Left cardiac atrium (tissue), 4 donors: Measurements from ENCODE around the gene POTEH. TPM values are rescaled to one million over a fixed set of nuclear protein-coding genes. Genes with fewer than 3 reads are reported as not detected.
"Not testable (repeated sequence)": the region's sequence is repeated elsewhere in the genome, so short reads cannot be mapped to it uniquely, and the experiment has no call there.

ENCODE experiments used
- ATAC-seq, 2 donors: fragments of 200-7000 bp; cut with Tn5 transposase; one replicate each; pipeline ENCODE4 v1.9.1; 2020; ENCODE audit warnings: mild to moderate bottlenecking in 2 of 2, moderate library complexity in 2 of 2
- DNase-seq: peaks from one replicate; pipeline ENCODE4 v3.0.0-alpha.2; 2020
- intact Hi-C, 2 donors: fragments of 100-400 bp; cut with DNase I; formaldehyde crosslinking; loops; one replicate each; pipeline versions ENCODE4 v1.14.1 to v1.15.1; 2022 to 2023
- total RNA-seq, 2 donors: library from RNA; stranded (reverse); fragmentation: NEBNext Ultra II Directional; extraction: Animal tissue kit (Norgen Biotek cat#: 25700); gene quantifications; one replicate each; pipeline ENCODE4 v1.2.1, GENCODE V29; 2021
- donor health status: DM: no; HTN: yes; CAD: no.
- donor health status: DM: no; HTN: yes; CAD: no; lungs with severe emphysema.
- donor health status: DM: yes; HTN: yes; CAD: no.
- donor health status: Dilated cardiomyopathy.

The POTEH gene
- total RNA-seq, 2 donors from 2014 or later: not detected

GRCh38 chr22:15729209-15729917 lies 39.5 kb downstream of the POTEH start:
- intact Hi-C loops, DNase-seq, ATAC-seq: not testable (repeated sequence)

GRCh38 chr22:15731023-15731422 lies 41.2 kb downstream of the POTEH start:
- intact Hi-C loops, ATAC-seq, DNase-seq: not testable (repeated sequence)

GRCh38 chr22:15734411-15734810 lies 44.6 kb downstream of the POTEH start:
- intact Hi-C loops, DNase-seq: not testable (repeated sequence)

GRCh38 chr22:15738157-15738908 lies 48.5 kb downstream of the POTEH start:
- ATAC-seq, DNase-seq: not testable (repeated sequence)

More at GRCh38 chr22:15734411-15734810, 44.6 kb downstream of the POTEH start:
- not testable (repeated sequence) for ATAC-seq

DNA sequence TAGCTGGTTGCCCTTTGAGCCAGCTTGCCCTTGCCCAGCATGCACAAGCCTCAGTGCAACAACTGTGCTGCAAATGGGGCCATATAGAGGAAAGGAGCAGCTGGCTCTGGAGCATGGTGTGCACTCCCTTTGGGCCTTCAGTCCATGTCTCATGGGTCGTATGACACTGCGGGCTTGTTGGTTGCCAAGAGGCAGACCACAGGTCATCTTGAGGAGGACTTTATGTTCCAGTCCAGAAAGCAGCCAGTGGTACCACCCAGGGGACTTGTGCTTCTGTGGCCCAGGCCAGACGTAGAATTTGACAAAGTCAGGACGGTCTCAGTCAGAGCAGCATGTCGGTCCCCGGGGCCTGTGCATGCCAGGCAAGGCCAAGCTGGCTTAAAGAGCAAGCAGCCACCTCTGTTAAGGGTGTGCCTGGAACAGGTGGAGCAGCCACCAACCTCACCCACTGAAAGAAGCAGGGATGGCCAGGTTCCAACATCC lies 49.1 kb downstream of the POTEH start:
- intact Hi-C loops, DNase-seq, ATAC-seq: not testable (repeated sequence)

More at GRCh38 chr22:15738157-15738908, 48.5 kb downstream of the POTEH start:
- intact Hi-C loops: not testable (repeated sequence)

GRCh38 chr22:15747636-15748323 lies 58.0 kb downstream of the POTEH start:
- DNase-seq, intact Hi-C loops, ATAC-seq: not testable (repeated sequence)

DNA sequence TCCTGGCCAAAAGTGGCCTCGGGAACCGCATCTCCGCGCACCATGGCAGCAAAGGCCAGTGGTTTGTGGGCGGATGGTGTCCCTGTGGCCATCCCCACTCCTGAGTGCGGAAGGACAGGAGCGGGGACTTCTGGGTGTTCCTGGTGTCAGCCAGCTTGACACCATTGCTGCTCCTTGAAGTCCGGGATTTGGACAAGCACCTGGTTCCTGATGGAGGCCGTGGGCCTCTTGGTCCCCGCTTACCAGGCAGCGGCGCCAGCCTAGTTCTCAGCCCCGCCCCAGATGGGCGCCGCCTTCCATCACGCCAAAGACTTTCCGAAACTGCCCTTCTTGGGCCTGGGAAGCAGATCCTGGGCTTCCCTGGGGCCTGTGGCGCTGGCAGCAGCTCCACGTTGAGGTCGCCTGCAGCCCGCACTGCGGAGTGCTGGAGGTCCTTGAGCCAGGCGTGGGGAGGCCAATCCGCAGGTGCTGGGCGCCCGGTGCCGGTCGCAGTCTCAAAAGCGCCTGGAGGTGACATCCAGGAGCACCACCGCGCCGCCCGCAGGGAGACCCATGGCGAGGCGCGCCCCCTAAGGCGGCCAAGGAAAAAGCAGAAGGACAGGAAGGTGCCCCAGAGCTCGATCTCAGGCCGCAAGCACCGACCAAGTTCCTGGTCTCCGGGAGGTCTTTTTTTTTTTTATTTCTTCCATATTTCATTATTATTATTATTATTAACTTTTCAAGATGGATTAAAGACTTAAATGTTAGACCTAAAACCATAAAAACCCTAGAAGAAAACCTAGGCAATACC lies 59.5 kb downstream of the POTEH start:
- DNase-seq, ATAC-seq, intact Hi-C loops: not testable (repeated sequence)

- ATAC-seq, DNase-seq, intact Hi-C loops: not testable (repeated sequence)
Observed at GRCh38 chr22:15759443-15760097, 69.7 kb downstream of the POTEH start.

- ATAC-seq, DNase-seq, intact Hi-C loops: not testable (repeated sequence)
Observed at GRCh38 chr22:15760388-15761150, 70.7 kb downstream of the POTEH start.

GRCh38 chr22:15761151-15761777 lies 71.4 kb downstream of the POTEH start:
- peak in 1 of 2 donors; percentile 59 for ATAC-seq
- intact Hi-C loops, DNase-seq: not testable (repeated sequence)

GRCh38 chr22:15763559-15763958 lies 73.7 kb downstream of the POTEH start:
- DNase-seq, ATAC-seq, intact Hi-C loops: not testable (repeated sequence)

Other genes with a start within 250 kb of the POTEH start
- gene OR11H1, start 161.8 kb upstream of the POTEH start, total RNA-seq: not detected